ENCODE results near the gene MARVELD1. TPM values are rescaled to one million over a fixed set of nuclear protein-coding genes. Genes with fewer than 3 reads are reported as not detected.
"Not testable (repeated sequence)": the region's sequence is repeated elsewhere in the genome, so short reads cannot be mapped to it uniquely, and the experiment has no call there.

Gene MARVELD1
- total RNA-seq, 1 experiment from 2014 or later = 36.5 TPM

DNA sequence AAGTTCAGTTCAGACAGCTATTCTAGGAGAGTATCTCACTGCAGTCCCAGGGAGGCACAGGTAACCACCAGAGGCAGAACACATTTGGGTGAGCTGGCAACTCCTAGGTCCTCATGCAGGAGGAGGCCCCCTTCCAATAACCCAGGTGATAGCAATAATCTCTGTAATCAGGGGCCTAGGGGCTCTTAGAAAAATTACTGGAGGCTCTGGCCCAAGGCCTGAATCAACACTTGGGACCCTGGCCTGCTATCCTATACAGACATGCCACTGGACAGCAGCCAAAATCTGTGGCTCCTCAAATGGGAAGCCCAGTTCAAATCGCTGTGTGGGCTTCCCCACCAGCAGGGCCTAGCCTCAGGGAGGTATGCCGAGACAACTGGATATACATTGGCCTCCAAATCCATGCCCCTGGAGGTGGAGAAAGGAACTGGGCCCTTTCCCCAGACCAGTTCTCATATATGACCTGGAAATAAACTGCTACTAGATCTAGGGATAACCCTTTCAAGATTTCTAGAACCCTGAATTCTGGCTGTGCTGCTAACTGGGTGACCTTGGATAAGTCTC lies 28.1 kb upstream of the MARVELD1 start:
- peaks cover 45% of the 10 kb centered on the region for H3K4me1 ChIP-seq (replicated peaks)
- H3K27ac ChIP-seq = no peak overlapping the region
- no peak overlapping the region for H3K4me3 ChIP-seq
- H3K9me3 ChIP-seq (replicated peaks) = no peaks in the 10 kb centered on the region
- H3K36me3 ChIP-seq = no peaks in the 10 kb centered on the region; the same call in 1 of the 2 replicates
- H3K27me3 ChIP-seq (replicated peaks) = no peaks in the 10 kb centered on the region
- no peak for DNase-seq (ENCODE audit: low read depth in 1 of 2, low spot score in 2 of 2)

DNA sequence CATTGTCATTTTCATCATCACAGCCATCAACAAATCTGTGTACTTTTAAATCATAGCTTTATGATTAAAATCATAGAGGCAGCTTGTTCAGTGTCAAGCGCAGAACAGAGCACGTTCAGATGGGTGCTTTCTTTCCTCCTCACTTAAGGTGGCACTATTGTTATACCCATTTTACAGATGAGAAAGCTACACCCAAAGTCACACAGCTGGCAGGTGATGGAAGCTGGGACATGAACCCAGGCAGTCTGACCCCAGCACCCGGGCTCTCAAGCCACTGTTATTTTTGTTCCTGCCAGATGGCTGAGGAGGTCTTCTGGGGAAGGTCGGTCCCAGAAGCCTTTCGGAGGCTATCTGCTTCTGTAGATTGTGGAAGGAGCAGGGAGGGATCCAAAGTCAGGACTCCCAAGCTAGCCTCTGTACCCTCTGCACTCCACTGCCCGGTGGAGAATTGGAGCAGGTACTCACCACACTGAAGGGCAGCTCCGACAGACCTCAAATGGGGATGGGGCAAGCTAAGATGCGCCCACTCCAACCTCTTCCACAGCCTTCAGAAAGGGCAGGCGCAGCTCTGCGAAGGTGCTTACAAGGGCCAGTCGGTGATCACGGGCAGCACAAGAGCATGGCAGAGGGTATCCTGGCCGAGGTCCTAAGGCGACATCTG lies 27.1 kb upstream of the MARVELD1 start:
- Histone ChIP-seq H3K27ac (peak overlapping the region; percentile 44), H3K27me3 (replicated peaks) (no peaks in the 10 kb centered on the region), H3K4me3 (peak overlapping the region; percentile 54), H3K36me3 (no peaks in the 10 kb centered on the region), H3K4me1 (replicated peaks) (peaks cover 45% of the 10 kb centered on the region), H3K9me3 (replicated peaks) (no peaks in the 10 kb centered on the region)
- DNase-seq (ENCODE audit: low read depth in 1 of 2, low spot score in 2 of 2) = no peak

DNA sequence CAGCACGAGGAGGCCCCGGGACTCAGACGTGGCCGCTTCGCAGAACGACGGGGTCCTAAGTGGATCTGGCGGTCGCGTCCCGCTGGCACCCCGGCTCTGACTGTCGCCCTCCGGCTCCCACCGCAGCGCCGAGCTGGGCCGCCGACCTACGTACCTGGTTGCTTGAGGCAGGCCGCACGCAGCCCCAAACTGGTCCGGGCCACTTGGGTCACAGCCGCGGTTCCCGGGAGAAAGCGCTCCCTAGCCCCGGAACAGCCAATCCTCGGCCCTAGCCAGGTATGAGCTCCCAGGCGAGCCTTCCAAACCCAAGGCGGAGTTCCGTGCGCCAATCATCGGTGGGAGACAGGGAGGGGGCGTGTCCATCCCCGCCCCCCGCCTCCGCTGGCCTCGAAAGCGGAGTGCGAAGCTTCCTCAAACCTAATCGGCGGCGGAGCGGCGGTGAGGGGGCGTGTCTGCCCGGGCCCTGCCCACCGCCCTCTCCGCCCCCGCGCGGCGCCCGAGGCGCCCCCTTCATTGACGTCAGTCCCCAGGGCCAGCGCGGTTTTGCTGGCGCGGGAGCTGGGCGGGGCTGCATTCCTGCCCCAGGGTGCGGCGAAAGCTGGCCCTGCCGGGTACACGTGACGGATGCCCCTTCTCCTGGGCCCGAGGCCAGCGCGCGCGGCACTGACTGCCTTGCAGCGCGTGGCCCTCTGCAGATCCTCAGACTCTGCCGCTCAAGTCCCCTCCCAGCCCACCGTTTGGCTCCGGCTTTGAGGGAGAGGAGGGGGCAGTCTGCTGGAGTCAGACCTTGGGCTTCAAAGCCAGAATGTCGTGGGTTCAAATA lies 26.4 kb upstream of the MARVELD1 start, which contains the start of gene AVPI1:
Gene AVPI1, minus strand, starts transcription at position 280 of the 823 bp plus-strand sequence. CDS start 7,336 bp downstream, outside the sequence.
- Histone ChIP-seq H3K4me1 (replicated peaks) (peaks cover 45% of the 10 kb centered on the region), H3K4me3 (peak within 1 kb of the TSS; percentile 54), H3K36me3 (no peaks in the 10 kb centered on the region), H3K9me3 (replicated peaks) (no peaks in the 10 kb centered on the region), H3K27me3 (replicated peaks) (no peaks in the 10 kb centered on the region), H3K27ac (peak within 1 kb of the TSS; percentile 86)
- DNase-seq (ENCODE audit: low read depth in 1 of 2, low spot score in 2 of 2) = peak; percentile 98 to 99

DNA sequence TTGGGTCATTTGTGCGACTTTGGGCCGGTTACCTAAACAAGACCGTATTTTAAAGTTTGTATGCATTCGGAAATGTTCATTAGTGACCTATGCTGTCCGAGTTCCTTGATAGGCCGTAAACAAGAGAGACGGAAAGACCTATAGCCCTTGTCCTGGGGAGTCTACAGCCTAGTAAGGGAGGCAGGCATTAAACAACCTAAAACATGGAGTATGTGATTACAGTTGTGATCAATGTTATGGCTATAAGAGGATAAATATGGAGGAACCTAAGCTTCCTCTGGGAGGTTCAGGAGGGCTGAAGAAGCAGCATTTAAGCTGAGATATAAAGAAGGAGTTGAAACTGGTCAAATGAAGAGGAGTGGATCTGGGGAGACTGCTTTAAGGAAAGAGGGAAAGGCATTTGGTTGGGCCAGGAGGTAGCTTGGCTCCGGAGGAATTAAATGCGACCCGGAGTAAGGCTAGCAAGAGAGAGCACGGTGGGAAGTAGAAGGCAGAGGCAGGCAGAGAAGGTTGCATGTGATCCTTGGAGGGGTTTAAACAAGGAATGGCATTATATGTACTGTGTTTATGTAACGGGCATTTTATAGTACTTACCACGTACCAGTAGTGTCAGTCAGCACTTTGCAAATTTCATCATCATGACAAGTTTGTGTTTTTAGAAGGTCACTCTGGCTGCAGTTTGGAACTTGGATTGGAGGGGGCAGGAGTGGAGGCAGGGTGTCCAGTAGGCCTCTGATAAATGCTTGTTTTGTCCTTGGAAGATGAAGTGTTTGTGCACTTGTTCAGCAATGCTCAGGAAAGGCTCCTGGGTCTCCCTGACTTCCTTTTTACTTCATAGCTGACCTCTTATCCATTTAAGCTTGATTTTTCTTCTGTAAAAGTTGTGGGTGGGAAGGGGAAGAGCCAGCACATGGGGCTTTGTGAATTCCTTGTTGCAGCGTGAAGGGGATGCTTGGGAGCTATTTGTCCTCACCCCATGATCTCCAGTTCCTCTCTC lies 25.4 kb upstream of the MARVELD1 start:
- Histone ChIP-seq H3K9me3 (replicated peaks) (no peaks in the 10 kb centered on the region), H3K27ac (peak overlapping the region; percentile 86), H3K4me1 (replicated peaks) (peaks cover 45% of the 10 kb centered on the region), H3K27me3 (replicated peaks) (no peaks in the 10 kb centered on the region), H3K4me3 (peak overlapping the region; percentile 54), H3K36me3 (no peaks in the 10 kb centered on the region)
- DNase-seq (ENCODE audit: low read depth in 1 of 2, low spot score in 2 of 2) = peak in 1 of 2 experiments; percentile 68

DNA sequence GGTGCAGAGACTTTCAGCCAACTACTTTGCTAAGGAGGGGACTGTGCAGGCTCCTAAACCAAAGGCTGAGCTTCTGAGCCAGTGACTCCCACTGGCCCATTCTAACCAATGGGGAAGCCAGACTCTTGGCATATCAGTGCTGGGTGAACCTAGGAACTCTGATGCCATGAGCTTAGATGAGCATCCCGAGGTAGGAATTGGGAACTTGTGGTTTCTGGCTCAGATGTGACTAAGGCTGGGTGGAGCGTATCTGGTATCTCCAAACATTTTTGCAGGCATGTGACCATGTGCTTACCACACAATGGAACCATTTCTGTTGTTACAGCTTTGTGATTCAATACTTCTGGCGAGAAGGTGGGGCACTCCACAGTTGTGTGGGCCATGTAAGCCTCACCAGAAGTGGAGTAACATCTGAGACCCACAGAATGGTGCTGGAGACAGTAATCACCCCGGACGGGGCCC lies 23.9 kb upstream of the MARVELD1 start:
- Histone ChIP-seq H3K4me1 (replicated peaks) (peaks cover 45% of the 10 kb centered on the region), H3K4me3 (no peak overlapping the region), H3K27me3 (replicated peaks) (no peaks in the 10 kb centered on the region), H3K27ac (peak overlapping the region; percentile 86), H3K36me3 (no peaks in the 10 kb centered on the region), H3K9me3 (replicated peaks) (no peaks in the 10 kb centered on the region)
- peak; percentile 72 to 80 for DNase-seq (ENCODE audit: low read depth in 1 of 2, low spot score in 2 of 2)

DNA sequence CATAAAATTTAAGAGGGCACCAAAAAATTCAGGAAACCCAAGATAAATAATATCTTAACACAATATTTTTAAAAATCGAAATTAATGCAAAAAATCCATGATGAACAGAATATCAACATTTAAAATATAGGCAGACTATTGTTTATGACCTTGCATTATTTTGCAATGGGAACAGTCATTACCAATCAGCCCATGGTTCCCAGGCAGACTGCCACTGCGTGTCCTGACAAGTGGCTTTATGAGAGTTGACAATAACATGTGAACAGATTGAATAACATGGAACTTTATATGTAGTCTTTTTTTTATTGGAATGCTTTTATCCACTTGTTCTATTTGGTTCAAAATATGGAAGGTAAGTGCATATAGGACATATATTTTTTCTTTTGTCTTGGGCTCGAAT lies 23.4 kb upstream of the MARVELD1 start:
- H3K36me3 ChIP-seq = no peaks in the 10 kb centered on the region
- no peaks in the 10 kb centered on the region for H3K27me3 ChIP-seq (replicated peaks)
- H3K9me3 ChIP-seq (replicated peaks) = no peaks in the 10 kb centered on the region
- peak overlapping the region; percentile 86 for H3K27ac ChIP-seq
- no peak overlapping the region for H3K4me3 ChIP-seq
- DNase-seq (ENCODE audit: low read depth in 1 of 2, low spot score in 2 of 2) = no peak
- peaks cover 44% of the 10 kb centered on the region for H3K4me1 ChIP-seq (replicated peaks)

DNA sequence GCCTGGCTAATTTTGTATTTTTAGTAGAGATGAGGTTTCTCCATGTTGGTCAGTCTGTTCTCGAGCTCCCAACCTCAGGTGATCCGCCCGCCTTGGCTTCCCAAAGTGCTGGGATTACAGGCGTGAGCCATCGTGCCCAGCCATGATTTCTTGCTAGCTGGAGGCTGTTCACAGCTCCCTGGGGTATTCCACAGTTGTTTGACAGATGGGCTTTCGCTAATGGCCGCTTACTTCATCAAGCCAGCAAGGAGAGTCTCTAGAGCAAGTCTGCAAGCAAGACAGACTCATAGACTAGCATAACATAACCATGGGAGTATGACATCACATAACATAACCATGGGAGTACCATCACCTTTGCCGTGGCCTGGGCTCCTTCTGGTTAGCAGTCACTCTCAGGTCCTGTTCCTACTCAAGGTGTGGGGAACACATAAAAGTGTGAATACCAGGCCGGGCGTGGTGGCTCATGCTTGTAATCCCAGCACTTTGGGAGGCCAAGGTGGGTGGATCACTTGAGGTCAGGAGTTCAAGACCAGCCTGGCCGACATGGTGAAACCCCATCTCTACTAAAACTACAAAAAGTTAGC lies 15.4 kb upstream of the MARVELD1 start:
- not testable (repeated sequence) for H3K4me1 ChIP-seq (replicated peaks); H3K4me3 ChIP-seq; DNase-seq (ENCODE audit: low read depth in 1 of 2, low spot score in 2 of 2); H3K9me3 ChIP-seq (replicated peaks); H3K27me3 ChIP-seq (replicated peaks); H3K36me3 ChIP-seq; H3K27ac ChIP-seq

DNA sequence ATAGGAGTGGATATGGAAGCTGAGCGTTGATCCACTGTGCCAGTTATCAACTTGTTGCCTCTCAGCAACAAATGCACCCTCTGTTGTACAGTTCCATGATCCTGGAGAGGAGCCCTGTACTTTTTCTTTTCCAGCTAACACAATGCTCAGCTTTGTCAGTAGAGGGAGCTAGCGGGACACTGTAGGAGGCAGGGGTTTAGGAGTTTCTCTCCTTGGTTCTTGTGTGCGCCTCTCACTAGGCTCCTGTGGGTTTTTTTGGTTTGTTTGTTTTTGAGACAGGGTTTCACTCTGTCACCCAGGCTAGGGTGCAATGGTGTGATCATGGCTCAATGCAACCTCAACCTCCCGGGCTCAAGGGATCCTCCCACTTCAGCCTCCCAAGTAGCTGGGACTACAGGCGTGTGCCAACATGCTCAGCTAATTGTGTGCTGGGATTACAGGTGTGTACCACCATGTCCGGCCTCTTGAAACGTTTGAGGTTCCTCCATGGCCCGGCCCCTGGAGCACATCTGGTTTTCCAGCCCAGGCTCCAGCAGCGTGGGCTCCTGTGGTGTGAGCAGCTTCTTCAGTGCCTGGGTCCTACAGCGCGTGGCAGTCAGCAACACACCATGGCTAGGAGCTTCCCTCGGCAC lies 12.0 kb upstream of the MARVELD1 start:
- Histone ChIP-seq H3K36me3 (no peaks in the 10 kb centered on the region), H3K27me3 (replicated peaks) (no peaks in the 10 kb centered on the region; the same call in 1 of the 2 replicates), H3K4me3 (no peak overlapping the region), H3K4me1 (replicated peaks) (no peaks in the 10 kb centered on the region), H3K9me3 (replicated peaks) (no peaks in the 10 kb centered on the region), H3K27ac (no peak overlapping the region)
- DNase-seq (ENCODE audit: low read depth in 1 of 2, low spot score in 2 of 2) = peak in 1 of 2 experiments; percentile 65

DNA sequence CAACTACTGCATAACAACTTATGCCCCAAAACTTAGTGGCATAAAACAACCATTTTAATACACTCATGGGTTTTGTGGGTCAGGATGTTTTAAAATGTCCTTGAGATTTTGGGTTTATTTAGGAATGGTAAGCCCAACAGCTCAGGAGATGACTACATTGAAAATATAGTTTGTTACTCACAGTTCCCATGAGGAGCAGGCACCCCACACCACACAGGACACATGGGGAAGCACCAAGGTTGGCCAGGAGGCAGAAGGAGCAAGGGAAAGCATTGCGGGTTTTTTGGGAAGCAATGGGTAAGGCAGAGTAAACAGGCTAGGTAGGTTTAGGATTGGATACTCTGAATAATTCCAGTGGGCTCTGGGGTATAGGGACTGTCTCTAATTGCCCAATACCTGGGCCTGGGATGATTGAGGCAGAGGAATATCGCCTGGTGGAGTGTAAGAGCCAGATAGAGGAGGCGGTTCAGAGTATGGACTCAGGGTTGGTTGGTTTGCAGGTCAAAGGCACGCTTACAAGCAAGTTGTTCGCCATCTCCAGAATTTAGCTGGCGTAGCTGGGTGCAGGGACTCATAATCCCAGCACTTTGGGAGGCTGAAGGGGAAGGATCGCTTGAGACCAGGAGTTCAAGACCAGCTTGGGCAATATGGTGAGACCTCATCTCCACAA lies 10.0 kb upstream of the MARVELD1 start:
- Histone ChIP-seq H3K27ac (no peak overlapping the region), H3K36me3 (no peaks in the 10 kb centered on the region), H3K4me3 (no peak overlapping the region), H3K4me1 (replicated peaks) (no peaks in the 10 kb centered on the region), H3K27me3 (replicated peaks) (no peaks in the 10 kb centered on the region; the same call in 1 of the 2 replicates), H3K9me3 (replicated peaks) (no peaks in the 10 kb centered on the region)
- DNase-seq (ENCODE audit: low read depth in 1 of 2, low spot score in 2 of 2) = no peak

DNA sequence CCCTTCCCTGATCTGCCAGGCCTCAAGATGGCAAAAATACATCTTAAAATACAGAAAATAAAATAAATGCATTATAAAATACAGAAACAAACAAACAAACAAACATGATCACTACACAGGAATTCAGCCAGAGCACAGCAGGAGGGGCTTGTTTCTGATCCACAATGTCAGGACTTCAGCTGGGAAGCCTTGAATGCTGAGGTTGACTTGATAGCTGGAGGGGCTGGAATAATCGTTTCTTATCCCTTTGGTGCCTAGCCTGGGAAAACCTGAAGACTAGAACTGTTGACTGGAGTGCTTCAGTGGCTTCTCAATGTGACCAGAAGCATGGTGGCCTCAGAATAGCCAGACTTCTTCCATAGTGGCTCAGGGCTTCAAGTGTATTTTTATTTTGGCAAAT lies 9.2 kb upstream of the MARVELD1 start:
- H3K4me1 ChIP-seq (replicated peaks) = peaks cover 6% of the 10 kb centered on the region
- DNase-seq (ENCODE audit: low read depth in 1 of 2, low spot score in 2 of 2) = no peak
- H3K4me3 ChIP-seq = no peak overlapping the region
- no peaks in the 10 kb centered on the region; the same call in 1 of the 2 replicates for H3K27me3 ChIP-seq (replicated peaks)
- H3K9me3 ChIP-seq (replicated peaks) = no peaks in the 10 kb centered on the region
- H3K36me3 ChIP-seq = no peaks in the 10 kb centered on the region
- no peak overlapping the region for H3K27ac ChIP-seq

DNA sequence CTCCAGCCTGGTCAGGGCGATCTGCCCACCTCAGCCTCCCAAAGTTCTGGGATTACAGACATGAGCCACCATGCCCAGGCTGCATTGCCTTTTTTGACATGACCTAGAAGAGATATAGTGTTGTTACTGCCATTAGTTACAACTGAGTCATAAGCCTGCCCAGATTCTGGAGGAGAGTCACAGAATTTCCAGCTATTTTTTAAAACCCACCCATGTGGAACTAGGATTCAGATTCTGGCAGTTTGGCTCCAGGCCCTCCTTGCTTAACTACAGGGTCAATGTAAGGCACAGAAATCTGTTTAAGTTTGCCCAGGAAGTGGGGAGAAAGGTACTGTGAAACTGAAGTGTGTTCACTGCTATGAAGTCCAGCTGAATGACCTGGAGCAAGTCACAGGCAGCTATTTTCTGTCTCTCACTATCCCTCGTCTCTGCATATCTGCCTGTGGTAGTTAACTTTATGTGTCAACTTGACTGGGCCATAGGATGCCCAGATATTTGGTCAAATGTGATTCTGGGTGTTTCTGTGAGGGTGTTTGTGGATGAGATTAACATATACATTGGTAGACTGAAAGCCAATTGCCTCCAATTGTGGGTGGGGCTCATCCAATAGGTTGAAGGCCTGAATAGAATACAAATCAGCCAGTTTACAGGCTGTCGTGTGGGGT lies 8.4 kb upstream of the MARVELD1 start:
- Histone ChIP-seq H3K4me3 (no peak overlapping the region), H3K4me1 (replicated peaks) (peaks cover 14% of the 10 kb centered on the region), H3K9me3 (replicated peaks) (no peaks in the 10 kb centered on the region), H3K27ac (no peak overlapping the region), H3K36me3 (no peaks in the 10 kb centered on the region), H3K27me3 (replicated peaks) (no peaks in the 10 kb centered on the region; the same call in 1 of the 2 replicates)
- no peak for DNase-seq (ENCODE audit: low read depth in 1 of 2, low spot score in 2 of 2)
